Suppressor macrophage treated with lipopolysaccharide for 1 hour (primary cell): ENCODE results near the gene NR5A1.

Source experiments
- DNase-seq, 3 donors: peaks; one replicate each; pipeline ENCODE4 v3.0.0-alpha.2; 2020 to 2022

NR5A1 gene

DNA sequence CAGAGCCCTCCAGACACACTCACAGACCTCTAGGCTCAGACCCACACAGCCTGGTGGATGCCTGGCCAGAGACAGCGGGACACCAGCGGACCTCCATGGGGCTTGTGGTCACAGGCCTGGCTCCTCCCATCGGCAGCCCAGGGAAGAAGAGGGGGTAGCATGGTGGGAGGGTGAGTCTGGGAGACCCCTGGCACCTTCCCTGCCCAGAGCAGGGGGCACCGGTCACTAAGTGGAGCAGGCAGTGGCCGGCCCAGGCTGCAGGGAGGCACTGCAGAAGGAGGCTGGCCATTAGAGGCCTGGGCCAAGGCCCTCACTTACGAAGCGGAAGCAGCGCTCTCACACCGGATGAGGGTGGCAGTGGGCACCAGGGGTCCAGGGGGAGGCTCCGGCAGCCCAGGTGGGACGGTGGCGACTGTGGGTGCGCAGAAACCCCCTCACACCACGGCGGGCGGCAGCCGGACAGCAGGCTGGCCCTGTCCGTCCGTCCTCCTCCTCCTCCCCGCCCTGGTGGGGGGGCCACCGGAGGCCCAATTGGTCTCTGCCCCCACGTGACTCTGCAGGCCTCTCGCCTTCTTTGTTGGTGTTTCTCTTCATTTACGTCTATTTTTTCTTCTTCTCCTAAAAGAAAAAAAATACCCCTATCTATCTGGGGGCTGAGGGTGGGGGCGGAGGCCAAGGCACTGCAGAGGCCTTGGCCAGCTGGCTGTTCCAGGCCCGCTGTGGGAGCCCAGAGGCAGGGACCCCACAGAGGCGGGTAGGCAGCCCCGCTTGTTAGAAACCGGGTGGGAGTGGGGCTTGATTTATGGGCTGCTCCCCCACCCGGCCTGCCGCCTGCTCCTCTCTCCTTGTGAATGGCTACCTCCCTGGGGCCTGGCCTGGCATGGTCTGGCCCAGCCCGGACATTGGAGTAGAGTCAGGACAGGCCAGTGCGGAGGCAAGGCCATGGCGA lies at the start of gene NR5A1:
NR5A1 (minus strand) TSS at position 469 of the 949 bp plus-strand sequence. CDS start 4,004 bp downstream, outside the sequence.
- no peak for DNase-seq

- peak in 1 of 3 donors; percentile 10 for DNase-seq
Measured at GRCh38 chr9:124555043-124555442, 47.8 kb upstream of the NR5A1 start.

GRCh38 chr9:124553738-124554137 lies 46.5 kb upstream of the NR5A1 start:
- no peak for DNase-seq

DNA sequence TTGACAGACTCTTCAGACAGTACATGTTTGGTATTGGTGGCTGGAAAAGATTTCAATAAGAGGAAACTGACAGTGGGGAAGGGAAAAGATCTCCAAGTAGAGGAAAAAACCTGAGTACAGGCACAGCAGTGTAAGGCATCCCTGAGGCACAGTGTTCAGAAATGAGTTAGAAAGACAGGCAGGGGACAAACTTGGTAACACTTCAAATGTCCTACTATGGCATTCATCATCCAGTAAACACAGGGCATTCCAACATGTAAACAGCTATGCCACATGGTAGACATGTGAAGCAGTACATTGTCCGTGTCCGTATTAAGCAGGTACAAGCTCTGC lies 45.0 kb upstream of the NR5A1 start:
- DNase-seq, result no peak

- DNase-seq, result peak; percentile 28 to 38 (median 32)
Measured at GRCh38 chr9:124551472-124552272, 44.5 kb upstream of the NR5A1 start.

- DNase-seq, result no peak
Measured at GRCh38 chr9:124550072-124550471, 42.9 kb upstream of the NR5A1 start.

DNA sequence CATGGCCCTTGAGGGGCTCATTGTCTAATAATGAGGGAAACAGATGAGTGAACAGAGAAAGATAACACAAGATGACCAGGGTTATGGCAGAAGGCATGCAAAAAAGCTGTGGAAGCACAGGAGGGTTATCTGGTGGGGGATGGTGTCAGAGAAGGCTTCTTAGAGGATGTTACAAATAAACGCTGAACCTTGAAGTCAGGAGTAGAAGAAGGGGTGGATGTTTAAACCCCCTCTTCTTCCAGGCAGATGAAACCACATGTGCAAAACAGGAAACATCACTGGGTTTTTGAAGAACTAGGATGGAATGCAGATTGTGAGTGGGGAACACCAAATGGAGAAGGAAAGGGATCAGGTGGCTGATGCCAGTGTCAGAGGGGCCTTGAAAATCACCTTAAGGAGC lies 41.8 kb upstream of the NR5A1 start:
- no peak for DNase-seq

GRCh38 chr9:124544535-124544934 lies 37.3 kb upstream of the NR5A1 start:
- DNase-seq, result no peak

DNA sequence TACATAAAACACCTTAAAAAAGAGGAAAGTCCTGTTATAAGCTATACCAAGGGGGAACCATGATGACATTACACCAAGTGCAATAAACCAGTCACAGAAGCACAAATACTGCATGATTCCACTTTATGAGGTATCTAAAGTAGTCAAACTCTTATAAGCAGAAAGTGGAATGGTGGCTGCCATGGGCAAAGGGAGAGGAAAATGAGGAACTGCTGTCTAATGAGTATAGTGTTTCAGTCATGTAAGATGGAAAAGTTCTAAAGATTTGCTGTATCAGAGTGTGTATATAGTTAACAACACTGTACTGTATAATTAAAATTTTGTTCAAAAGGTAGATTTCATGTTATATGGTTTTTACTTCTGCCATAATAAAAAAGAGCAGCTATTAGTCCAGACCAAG lies 34.6 kb upstream of the NR5A1 start:
- DNase-seq, result no peak

DNA sequence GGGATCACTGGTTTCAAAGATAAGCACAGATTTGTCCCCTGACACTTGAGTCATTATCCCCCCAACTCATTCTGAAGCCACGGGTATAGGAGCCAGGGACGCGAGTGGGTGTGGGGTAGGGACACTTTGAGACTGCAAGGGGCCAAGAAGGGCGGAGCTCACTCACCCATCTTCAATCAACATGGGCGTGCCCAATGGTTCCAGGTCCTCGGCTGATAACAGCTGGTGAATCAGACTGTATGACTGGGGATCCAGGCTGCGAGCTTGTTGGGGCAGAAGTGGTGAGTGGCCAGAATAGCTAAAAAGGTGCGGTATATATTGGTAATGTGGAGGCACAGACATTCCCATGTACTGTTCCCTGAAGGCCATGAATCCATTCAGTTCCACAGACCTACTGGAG lies 30.7 kb upstream of the NR5A1 start:
- no peak for DNase-seq

DNA sequence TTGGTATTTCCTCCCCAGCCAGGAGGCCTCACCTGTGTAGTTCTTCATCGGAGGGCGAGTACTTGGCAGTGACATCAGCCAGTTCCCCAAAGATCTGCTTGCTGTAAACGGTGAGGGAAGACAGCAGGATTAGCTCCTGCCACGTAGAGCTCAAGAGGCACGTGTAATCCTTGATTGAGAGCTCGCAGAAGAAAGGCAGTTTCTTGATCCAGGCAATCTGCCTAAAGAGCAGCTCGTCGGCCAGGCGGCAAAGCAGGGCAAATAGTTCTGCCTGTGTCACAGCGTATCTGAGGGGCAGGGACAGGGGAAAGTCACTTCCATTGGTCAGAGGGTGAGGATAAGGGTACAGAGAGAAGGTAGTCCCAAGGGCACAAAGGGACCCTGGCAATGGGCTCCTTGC lies 28.6 kb upstream of the NR5A1 start:
- no peak for DNase-seq

DNA sequence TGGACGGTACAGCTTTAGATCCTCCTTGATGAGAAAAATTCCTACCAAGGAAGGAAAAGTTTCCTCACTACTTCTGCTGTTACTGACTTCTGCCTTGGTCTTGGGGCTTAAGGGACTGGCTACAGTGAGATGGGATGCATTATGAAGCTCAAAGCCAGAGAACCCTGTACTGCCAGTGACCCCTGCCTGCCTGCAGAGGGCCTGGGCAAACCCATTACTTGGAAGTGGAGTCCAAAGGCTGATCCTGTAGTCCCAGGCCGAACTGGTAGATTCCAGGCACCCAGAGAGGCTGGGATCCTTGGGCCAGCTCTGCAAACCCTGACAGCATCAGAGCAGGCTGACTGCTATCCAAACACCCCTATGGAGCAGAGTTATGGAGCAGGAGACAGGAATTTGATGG lies 25.7 kb upstream of the NR5A1 start:
- DNase-seq, result no peak

GRCh38 chr9:124531115-124531514 lies 23.9 kb upstream of the NR5A1 start:
- DNase-seq, result no peak

DNA sequence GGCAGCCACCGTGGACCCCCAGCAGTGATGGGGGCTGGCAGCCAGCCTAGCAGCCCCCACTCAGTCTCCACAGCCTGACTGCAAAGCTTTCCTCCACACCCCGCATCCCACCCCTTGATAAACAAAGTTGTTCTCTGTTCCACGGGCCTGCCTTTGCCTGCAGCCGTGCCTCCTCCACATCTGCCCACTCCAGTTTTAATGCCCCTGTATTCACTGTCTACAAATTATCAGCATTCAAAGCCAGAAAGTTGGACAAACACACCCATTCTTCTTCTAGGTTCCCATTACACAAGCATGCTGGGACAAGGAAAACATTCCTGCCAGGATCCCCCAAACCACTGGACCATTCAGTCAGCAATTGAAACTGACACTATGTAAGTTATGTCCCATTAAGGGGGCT lies 23.0 kb upstream of the NR5A1 start:
- no peak for DNase-seq

DNA sequence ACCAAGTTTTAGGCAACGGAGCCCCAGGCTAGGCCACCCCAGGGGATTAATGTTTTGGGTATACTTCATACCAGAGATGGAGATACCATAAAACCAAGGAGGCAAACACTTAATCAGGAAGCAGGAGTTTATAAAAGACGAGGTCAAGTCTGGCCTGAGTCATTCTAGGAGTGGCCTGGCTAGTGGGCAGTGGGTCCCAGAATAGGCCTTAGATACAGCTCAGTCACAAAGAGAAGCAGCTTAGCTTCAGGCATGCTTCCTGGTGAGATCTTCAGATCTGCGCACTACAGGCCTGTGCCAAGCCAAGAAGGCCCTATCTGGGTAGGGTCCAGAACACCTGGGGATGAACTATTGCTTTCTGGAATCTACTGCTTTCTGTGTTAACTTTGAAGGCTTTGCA lies 20.6 kb upstream of the NR5A1 start:
- DNase-seq, result no peak

GRCh38 chr9:124526174-124526573 lies 19.0 kb upstream of the NR5A1 start:
- no peak for DNase-seq

GRCh38 chr9:124522121-124523098 lies 15.2 kb upstream of the NR5A1 start:
- no peak for DNase-seq

GRCh38 chr9:124521142-124521541 lies 13.9 kb upstream of the NR5A1 start:
- no peak for DNase-seq

DNA sequence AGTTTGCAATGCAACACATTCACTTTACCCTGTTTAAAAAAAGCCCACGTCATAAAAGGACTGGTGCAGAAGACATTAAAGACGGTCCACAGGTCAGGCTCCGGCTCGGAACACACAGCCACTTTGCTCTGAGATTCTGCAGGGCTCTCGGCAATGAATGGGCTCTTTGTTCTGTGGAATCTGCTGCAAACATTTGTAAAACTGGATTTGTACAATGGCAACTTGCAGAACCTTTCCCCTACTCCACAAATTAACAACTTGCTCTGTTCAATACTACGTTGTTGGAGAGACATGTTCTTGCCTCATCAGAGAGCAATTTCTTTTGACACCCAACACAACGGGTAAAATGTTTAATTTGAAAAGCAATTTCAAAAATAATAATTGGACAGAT lies 13.0 kb upstream of the NR5A1 start:
- no peak for DNase-seq

GRCh38 chr9:124518116-124518515 lies 10.9 kb upstream of the NR5A1 start:
- DNase-seq, result no peak

- no peak for DNase-seq
Measured at GRCh38 chr9:124517600-124517999, 10.4 kb upstream of the NR5A1 start.

DNA sequence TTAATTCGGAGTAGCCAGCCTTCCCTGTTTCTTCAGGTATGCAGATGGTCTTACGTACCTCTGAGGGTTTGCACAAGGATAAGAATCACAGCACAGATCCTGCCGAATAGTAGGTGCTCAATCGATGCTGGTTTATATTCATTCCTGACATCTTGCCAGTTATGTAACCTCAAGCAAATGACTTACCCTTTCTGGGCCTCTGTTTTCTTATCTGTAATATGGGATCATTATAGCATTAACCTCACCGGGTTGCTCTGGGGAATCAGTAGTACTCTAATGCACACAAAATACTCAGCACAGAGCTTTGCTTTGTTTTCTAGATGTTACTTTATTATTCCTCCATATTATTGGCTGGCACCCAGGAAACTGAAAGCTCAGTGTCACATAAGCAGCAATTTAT lies 7.7 kb upstream of the NR5A1 start:
- DNase-seq, result no peak

GRCh38 chr9:124514125-124514524 lies 6.9 kb upstream of the NR5A1 start:
- no peak for DNase-seq
